ENCODE results near the gene C19orf85.

- TF ChIP-seq CTCF (conservative IDR thresholded peaks at IDR 0.05; ENCODE audit: low read depth in 2 of 2) (no peak), EZH2phosphoT487 (IDR thresholded peaks at IDR 0.05; ENCODE audit: unreplicated experiment) (no peak), EZH2 (IDR thresholded peaks at IDR 0.05; ENCODE audit: low read depth, unreplicated experiment) (no peak), POLR2AphosphoS5 (IDR thresholded peaks at IDR 0.05; ENCODE audit: low read depth) (peak; percentile 38), ZNF114 (CRISPR knock-in tag; IDR thresholded peaks at IDR 0.05) (no peak), CREB1 (CRISPR knock-in tag; IDR thresholded peaks at IDR 0.05; ENCODE audit: low read depth) (no peak), REST (IDR thresholded peaks at IDR 0.05; ENCODE audit: unreplicated experiment) (no peak), ZNF462 (CRISPR knock-in tag; IDR thresholded peaks at IDR 0.05) (no peak)
Observed at GRCh38 chr19:55440411-55441105, 24.0 kb downstream of the C19orf85 start.
